ENCODE measurements around the gene MRPL11. TPM values are rescaled to one million over a fixed set of nuclear protein-coding genes. Genes with fewer than 3 reads are reported as not detected.

Gene MRPL11
- total and polyA plus RNA-seq, 2 donors (not counting 3 experiments of a cell fraction or from before 2014, with no cell fraction given), result 54.9 to 69.1 TPM

GRCh38 chr11:66391322-66391721 lies 47.3 kb downstream of the MRPL11 start:
- no peak overlapping the region for H3K4me2 ChIP-seq (ENCODE audit: insufficient read depth, low read length)
- ChIA-PET CTCF (interaction anchor here (1.2 to 3.9 kb wide), 4 partner anchors 14 to 79 kb away, joined by 3 to 54 read pairs (median 4); no protein-coding TSS in a partner anchor), POLR2A (no interaction called here)
- dilution Hi-C loops (cut with MboI; ENCODE audit: extremely low pct_ligation_motif_present, low sequenced_read_pairs), result no loop called here
- intact Hi-C loops (cut with micrococcal nuclease), result no loop called here
- no peak overlapping the region for H3K27ac ChIP-seq (ENCODE audit: insufficient read depth, low read depth, low read length)
- no peak for FAIRE-seq
- H4K20me1 ChIP-seq (replicated peaks; ENCODE audit: control insufficient read depth, extremely low read depth, insufficient read depth, low read length), result no peaks in the 10 kb centered on the region
- H3K9me1 ChIP-seq (replicated peaks; ENCODE audit: control insufficient read depth, extremely low read depth, insufficient read depth, low read length), result no peaks in the 10 kb centered on the region
- no TSS peak for BruUV-seq (replicated peaks)
- H3K79me2 ChIP-seq (ENCODE audit: control insufficient read depth, insufficient read depth, low read length), result no peaks in the 10 kb centered on the region
- peaks cover 4 to 6% of the 10 kb centered on the region in 2 experiments for H3K27me3 ChIP-seq (ENCODE audit: control insufficient read depth in 2 of 2, insufficient read depth in 2 of 2, low read length in 2 of 2)
- H3K4me1 ChIP-seq (ENCODE audit: control insufficient read depth, extremely low read depth, insufficient read depth, low read length), result peaks cover 2% of the 10 kb centered on the region
- H3K4me3 ChIP-seq (replicated peaks in 1 of 3; ENCODE audit: insufficient read depth in 1 of 3, low read depth in 1 of 3, low read length in 3 of 3), result no peak overlapping the region
- H3K36me3 ChIP-seq (ENCODE audit: control insufficient read depth in 2 of 2, extremely low read depth in 1 of 2, insufficient read depth in 2 of 2, low read length in 2 of 2), result no peaks in the 10 kb centered on the region
- no peaks in the 10 kb centered on the region for H3K9me3 ChIP-seq (replicated peaks; ENCODE audit: control insufficient read depth, insufficient read depth, low read length)
- TF ChIP-seq JUN (IDR thresholded peaks at IDR 0.05; ENCODE audit: borderline replicate concordance, insufficient read depth, insufficient read length, low read depth) (no peak), EZH2 (IDR thresholded peaks at IDR 0.05; ENCODE audit: borderline replicate concordance, low read depth, low read length, severe bottlenecking) (no peak), POLR2AphosphoS5 (IDR thresholded peaks at IDR 0.05; ENCODE audit: insufficient read depth, low read depth, low read length) (no peak), GATA2 (IDR thresholded peaks at IDR 0.05; ENCODE audit: insufficient read depth, insufficient read length, low read depth, low read length) (no peak), CTCF (IDR thresholded peaks at IDR 0.05; ENCODE audit: extremely low read depth in 1 of 2, insufficient read depth in 1 of 2, low read depth in 1 of 2, low read length in 2 of 2) (no peak), MAX (IDR thresholded peaks at IDR 0.05; ENCODE audit: insufficient read depth, insufficient read length) (no peak), MYC (IDR thresholded peaks at IDR 0.05; ENCODE audit: low read depth, low read length) (no peak), POLR2A (IDR thresholded peaks at IDR 0.05; ENCODE audit: low read depth, low read length) (no peak), FOS (IDR thresholded peaks at IDR 0.05; ENCODE audit: borderline replicate concordance, insufficient read depth, low read length) (no peak)
- no peak overlapping the region for H3K9ac ChIP-seq (replicated peaks; ENCODE audit: extremely low read depth, insufficient read depth, low read length)
- no peak for DNase-seq (ENCODE audit: low read depth, low spot score)
- no peak overlapping the region for H2AFZ ChIP-seq (ENCODE audit: low read depth, low read length)
